ENCODE measurements around the gene DOCK4.
"Not testable (repeated sequence)": the region's sequence is repeated elsewhere in the genome, so short reads cannot be mapped to it uniquely, and the experiment has no call there.

DOCK4 gene

DNA sequence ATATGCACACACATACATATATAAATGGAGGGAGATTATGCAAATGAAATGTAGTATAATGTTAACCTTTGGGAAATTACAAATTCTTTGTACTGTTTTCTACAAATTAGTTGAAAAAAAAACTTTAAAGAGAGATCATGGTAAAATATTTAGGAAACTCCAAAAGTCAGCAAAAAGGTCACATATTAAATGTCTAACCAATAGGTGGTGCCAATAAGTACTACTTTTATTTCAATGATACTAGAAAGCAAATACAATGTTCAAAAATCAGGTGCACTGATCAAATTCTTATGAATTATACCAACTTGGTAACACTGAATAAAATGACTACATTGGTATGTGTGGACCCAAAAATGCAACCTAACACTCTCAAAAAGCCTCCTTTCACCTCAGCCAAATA, 276.9 kb downstream of the DOCK4 start:
- FAIRE-seq = no peak

DNA sequence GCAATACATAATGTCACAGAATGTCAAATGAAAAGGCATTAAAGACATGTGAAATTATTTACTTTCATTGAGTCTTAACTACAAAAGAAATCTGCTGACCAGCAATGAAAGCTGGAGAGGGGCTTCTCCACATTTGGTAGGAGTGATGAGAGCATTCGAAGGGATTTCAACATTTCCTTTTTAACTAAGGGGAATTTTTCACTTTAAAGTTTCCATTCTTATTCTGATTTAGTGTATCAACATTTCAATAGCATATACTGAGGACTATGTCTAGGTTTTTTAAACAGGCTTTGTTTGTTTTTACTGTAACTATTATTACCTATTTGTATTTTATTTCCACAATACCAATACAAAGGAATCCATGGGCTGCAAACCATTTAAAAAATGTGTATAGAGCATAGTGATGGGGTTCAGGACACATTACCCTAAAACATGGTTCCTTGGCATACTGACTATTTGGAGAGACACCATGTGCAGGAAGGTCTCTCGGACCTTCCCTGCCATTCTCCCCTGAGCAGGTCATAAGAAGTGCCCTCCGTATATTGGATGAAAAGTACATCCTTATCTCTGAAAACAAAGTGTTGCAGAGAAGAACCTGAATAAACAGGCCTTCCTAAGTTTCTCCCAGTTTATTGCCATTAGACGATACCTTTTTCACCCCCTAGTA, 278.7 kb downstream of the DOCK4 start:
- FAIRE-seq = no peak

GRCh38 chr7:111920329-111920728, 285.9 kb downstream of the DOCK4 start:
- FAIRE-seq = no peak

GRCh38 chr7:111919631-111920179, 286.5 kb downstream of the DOCK4 start:
- FAIRE-seq = no peak

DNA sequence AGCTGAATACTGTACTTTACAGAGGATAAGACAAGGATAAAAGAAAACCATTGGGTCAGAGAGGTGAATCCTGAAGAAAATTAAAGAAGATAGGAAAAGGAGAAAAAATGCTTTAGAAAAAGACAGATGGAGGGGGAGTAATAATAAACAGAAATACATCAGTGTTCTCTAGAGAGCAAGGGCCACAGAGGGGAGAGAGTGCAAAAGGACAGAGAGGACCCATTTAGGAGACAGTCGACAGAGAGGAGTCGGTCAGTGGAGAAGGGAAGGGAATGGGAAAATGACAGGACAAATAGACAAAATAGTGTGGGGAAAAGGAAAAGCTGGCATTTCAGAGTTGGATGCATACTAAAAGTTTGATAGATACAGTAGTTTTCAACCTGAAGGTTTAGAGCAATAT, 287.0 kb downstream of the DOCK4 start:
- no peak for FAIRE-seq

DNA sequence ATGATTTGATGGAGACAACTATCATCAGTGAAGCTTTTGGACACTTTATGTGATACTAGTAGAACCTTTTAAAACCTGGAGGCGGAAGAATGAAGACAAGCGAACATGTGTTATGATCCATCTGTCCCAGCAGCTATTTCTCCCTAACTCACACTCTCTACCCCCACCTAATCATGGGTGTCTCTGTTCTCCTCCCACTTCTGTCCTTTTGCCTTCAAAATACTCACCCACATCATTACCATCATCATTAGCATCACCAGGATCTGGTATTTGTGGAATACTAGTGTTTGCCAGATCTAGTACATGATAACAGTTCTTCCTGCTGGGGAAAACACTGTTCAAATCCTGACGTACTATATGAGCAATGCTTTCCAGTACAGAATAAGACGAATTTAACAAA, 287.7 kb downstream of the DOCK4 start:
- FAIRE-seq = no peak

DNA sequence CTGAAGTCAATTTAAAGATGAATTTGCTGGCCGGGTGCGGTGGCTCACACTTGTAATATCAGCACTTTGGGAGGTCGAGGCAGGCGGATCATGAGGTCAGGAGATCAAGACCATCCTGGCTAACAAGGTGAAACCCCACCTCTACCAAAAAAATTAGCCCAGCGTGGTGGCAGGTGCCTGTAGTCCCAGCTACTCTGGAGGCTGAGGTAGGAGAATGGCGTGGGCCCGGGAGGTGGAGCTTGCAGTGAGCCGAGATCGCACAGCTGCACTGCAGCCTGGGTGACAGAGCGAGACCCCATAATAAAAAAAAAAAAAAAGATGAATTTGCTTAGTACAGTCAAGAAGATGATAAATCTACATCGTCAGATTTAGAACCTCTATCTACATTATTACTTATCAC, 288.8 kb downstream of the DOCK4 start:
- FAIRE-seq = not testable (repeated sequence)

DNA sequence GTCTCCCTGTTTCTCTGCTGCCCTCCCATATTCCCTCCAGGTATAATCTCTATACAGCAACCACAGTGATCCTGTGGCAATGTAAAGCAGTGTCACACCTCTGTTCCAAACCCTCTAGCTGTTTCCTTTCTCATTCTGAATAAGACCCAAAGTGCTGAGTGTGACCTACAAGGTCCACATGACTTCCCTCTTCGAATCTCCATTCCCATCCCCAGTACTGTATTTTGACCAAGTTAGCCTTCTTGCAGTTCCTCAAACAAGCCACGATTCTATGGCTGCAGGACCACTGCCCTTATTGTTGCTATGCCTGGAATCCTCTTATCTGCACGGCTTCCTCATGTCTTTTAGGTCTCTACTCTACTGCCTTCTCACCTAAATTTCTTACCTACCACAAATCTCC, 291.9 kb downstream of the DOCK4 start:
- no peak for FAIRE-seq

GRCh38 chr7:111911166-111911961, 294.8 kb downstream of the DOCK4 start:
- no peak for FAIRE-seq

DNA sequence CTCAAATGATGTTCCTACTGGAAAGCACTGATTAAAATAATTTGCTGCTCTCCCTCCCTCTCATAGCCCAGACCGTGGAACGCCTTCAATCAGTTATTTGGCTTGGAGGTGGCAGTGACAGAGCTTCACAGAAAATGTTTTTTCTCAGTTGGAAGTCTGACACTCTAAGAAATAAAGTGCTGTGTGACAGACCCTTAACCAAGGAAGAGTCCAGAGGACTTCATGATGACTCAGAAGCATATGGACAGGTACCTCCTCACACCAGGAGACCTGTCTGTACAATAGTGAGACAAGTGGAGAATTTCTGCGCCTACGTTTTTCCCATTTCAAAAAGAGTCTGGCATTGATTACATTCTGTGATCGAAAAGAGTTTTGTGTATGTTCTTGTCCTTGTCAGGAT, 295.5 kb downstream of the DOCK4 start:
- no peak for FAIRE-seq

GRCh38 chr7:111908673-111909072, 297.5 kb downstream of the DOCK4 start:
- FAIRE-seq = not testable (repeated sequence)

DNA sequence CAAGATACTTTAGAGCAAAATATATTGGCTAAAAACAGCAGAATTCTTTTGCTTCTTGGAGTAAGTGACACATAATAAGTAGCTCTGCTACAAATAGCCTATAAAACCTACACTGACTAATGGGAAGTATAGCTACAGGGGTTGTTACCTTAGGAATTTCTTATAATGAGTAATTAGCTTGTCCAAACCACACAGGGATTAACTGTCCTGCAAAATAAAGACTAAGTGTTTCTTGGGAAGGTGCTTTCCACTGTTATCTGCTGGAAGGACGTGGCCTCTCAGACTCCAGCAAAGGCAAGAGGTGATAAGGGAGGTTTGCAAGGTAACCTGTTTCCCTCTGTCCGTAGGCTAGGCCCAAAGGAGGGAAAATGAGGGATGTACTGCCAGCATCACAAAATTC, 302.4 kb downstream of the DOCK4 start:
- FAIRE-seq = no peak

- no peak for FAIRE-seq
Measured at GRCh38 chr7:111903016-111903415, 303.2 kb downstream of the DOCK4 start.

DNA sequence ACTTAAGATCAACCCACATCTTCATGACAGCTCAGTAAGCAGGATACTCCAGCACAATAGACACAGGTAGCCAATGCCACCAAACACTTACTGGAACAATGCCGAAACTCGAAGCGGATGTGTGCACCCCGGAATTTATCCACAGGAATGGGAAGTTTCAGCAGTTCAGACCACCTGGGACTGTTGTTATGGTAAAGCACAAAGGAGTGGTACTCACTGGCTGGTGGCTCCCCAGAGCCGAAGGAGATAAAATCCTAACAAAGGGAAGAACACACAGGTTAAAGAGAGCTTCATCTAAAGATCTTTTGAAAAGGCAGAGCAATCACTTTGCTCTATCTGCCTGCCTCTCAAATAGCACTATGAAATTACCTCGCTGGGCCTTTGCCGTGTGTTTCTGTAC, 305.9 kb downstream of the DOCK4 start:
- FAIRE-seq = no peak

GRCh38 chr7:111895049-111895448, 311.1 kb downstream of the DOCK4 start:
- FAIRE-seq = no peak

GRCh38 chr7:111894518-111894917, 311.7 kb downstream of the DOCK4 start:
- FAIRE-seq = no peak

- no peak for FAIRE-seq
Measured at GRCh38 chr7:111893190-111893589, 313.0 kb downstream of the DOCK4 start.

DNA sequence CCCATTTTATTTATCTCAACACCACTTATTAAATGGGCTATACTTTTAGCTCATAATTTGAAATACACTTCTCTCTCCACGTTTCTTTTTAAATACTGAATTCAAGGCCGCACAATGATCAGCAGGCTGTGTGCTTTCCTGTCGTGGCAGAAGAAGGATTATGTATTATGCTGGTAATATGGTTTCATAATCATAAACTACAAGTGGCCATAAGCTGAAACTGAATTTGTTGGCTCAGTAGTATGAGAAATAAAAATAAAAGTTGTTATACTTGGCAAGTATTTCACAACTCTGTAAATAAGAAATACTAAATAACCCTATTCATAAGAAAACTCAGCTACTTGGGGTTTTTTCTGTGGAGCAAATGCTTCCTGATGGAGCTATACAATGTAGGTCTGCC, 313.6 kb downstream of the DOCK4 start:
- FAIRE-seq = no peak

- no peak for FAIRE-seq
Measured at GRCh38 chr7:111887734-111888133, 318.5 kb downstream of the DOCK4 start.

GRCh38 chr7:111886233-111886632, 320.0 kb downstream of the DOCK4 start:
- FAIRE-seq = no peak

DNA sequence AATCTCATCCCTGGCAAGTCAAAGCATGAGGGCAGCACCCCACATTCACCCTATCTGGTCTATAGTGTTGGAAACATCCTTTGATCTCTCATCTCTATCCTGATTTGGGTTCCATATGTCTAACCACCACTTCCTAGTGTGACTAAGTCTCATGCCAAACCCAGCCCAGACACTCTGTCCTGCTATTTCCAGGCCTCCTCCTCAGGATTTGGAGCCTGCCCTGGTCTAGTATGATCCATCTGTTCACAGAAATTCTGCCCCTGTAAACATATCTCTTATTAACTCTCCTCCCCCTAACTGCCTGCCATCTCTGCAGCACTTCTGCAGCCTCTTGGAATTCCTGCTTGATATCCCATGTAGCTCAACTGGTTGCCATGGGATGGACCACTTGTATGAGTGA, 323.0 kb downstream of the DOCK4 start:
- no peak for FAIRE-seq

- no peak for FAIRE-seq
Measured at GRCh38 chr7:111878785-111879184, 327.4 kb downstream of the DOCK4 start.

GRCh38 chr7:111877931-111878330, 328.3 kb downstream of the DOCK4 start:
- FAIRE-seq = no peak

Data from colon (tissue), 2 donors.